Stimulated activated CD4-positive, alpha-beta T cell treated with anti-CD3 and anti-CD28 coated beads, Interleukin-12 subunit alpha, Interleukin-12 subunit beta, amount 100 ng/mL, for 24 hours (primary cell): Measurements from ENCODE around the gene MME.
"Not testable (repeated sequence)": the region's sequence is repeated elsewhere in the genome, so short reads cannot be mapped to it uniquely, and the experiment has no call there.

Experiments used
- DNase-seq, 2 experiments: peaks; one replicate each; pipeline ENCODE4 v3.0.0-alpha.2; 2020; ENCODE audit warnings: low read depth in 2 of 2

Gene MME

DNA sequence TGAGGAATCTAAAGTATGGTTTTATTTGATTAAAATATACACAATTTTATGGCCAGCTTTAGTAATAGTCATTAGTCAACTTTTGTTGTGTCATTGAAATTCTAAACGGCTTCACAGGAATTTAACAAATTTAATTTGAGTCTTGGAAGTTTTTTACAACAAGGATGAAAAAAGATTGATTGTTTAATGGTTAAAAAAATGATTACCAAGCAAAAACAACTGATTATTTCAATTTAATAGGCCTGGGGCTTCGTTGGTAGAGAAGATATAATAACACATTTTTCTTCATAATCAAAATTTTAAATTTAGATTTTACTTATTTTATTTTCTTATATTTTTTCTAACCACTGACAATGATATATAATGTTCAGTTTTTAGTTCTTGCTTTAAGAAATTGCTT is 4.4 kb downstream of the MME start:
- DNase-seq, result no peak

DNA sequence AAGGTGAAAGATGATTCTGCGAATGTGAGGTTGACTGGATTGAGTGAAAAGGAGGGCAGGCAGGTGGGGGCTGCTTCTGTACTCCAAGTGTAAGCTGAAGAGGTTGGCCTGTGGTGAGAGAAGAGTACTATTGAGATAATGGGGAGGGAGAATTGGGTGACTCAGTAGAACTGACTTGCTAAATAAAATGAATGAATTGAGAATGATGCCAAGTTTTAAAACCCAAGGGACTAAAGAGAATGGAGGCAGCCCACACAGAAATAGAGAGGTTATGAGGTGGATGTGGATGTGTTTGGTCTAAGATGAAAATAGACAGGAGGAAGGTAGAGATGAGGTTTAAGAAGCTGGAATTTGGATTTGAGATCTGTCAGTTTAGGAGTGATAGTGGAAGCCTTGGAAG is 5.9 kb downstream of the MME start:
- no peak for DNase-seq

DNA sequence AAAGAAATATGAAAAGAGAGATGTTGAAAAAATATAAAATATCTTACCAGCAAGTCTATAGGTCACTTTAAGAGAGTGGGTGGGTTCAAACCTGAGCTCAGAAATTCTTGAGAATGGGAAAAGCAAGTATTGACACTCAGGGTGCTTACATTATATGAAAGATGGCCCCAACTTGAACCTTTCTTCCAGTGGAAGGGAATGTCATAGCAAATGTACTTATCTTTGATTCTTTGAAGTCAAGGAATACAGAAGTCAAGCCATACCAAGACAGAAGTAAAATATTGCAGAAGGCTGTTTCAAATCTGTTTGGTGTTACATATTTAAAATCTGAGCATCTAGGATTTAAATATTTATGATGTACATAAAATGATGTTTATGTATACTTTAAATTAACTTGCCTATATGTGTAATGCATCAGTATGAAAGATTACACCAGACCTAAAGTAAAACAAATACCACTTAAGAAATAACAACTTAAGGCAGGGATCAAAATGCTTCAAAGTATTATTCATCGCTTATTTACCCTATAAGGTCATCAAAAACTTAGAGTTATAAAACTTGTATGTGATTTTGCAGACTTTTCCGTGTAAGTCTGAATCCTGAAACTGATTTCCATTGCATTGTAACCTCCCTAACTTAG is 8.7 kb downstream of the MME start:
- no peak for DNase-seq

DNA sequence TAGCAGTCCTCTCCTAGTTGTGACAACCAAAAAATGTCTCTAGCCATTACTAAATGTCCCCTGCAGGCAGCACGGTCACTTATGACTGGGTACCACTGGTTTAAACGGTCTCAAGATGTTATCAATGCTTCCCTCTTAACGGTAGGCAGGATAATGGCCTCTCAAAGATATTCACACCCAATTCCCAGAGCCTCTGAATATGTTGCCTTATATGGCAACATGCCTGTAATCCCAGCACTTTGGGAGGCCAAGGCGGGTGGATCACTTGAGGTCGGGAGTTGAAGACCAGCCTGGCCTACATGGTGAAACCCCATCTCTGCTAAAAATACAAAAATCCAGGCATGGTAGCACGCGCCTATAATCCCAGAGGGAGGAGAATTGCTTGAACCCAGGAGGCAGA is 9.4 kb downstream of the MME start:
- no peak for DNase-seq

DNA sequence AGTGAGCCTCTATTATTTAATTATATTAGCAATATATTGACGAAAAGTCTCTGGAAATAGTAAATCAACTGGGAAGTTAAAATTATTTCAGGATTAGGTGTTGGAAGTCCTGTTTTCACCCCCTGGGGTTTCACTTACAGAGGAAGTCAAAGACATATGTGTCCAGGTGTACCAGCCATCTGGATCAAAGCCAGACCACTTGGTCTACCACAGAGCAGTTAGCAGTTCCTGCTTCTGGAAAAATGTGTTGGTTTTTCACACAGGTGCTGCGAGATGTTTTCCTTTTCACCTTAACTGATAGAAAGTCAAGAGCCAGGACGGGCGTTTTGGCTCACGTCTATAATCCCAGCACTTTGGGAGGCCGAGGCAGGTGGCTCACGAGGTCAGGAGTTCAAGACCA is 13.1 kb downstream of the MME start:
- no peak for DNase-seq

DNA sequence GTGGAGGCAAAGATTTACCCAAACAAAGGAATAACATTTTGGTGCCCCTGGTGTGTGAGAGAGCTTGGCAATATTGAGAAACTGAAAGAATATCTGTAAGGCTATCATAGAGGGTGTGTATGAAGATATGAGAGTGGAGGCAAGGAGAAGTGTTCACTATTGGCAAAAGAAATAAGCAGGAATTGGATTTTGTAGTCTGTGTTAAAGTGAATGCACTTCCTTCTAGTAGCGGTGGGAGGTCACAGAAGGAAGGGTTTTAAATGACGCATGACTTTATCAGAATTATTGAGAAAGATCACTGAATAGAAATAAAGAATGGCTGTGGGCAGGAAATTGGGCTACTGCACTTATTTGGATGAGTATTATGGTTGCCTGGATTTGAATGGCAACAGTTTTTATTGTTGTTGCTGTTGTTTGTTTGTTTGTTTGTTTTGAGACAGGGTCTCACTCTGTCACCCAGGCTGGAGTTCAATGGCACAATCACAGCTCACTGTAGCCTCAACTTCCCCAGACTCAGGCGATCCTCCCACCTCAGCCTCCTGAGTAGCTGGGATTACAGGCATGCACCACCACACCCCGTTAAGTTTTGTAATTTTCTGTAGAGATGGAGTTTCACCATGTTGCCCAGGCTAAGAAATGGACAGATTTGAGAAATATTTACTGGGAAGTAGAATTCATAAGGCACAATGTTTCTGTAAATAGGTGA is 16.3 kb downstream of the MME start:
- DNase-seq, result no peak

DNA sequence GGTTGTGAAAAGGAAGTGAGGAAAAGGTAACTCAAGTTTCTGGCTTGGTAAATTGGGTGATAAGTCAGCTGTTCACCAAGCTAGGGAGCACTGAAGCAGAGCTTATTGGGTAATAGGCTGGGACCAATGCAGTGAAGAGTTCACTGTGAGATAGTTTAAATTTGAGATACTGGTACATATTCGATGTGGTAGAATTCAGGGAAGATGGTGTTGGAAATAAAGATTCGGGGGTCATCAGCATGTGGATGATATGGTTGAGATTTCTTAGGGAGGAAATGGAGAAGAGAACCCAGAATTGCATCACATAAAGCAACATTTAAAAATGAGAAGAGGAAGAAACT is 16.9 kb downstream of the MME start:
- no peak for DNase-seq

DNA sequence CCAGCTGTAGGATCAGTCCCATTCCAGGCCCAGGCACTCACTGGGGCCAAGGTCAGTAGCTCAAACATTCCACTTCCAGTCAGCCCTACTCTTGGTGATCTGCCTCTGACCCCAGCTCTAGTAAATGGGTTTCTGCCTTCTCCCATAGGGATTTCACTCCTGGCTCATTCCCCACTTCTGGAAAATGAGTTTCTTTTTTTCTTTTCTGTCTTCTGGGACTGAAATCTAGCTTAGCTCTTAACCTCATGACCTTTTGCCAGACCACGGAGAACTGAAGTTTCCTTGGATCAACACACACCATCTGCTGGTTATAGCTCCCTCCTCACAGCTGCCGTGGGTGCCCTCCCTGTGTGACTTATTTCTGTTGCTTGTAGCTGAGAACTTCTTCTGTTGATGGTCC is 21.3 kb downstream of the MME start:
- DNase-seq, result no peak

DNA sequence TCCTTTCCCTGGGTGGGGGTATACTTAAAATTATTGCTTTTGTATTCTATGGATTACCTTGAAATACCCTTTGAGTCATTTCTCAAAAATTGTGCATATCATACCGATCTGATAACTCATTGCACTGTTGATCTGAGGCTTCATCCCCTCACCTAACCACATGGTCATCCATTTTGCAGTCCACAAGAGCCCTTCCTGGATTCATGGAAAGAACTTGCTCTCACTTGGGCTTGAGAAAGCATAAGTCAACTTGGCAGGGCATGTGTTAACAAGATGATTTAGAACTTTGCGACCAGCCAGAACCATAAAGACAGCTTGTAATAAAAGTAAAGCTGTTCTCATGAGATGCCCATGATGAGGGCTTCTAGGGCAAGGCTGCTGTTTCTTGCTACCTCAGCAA is 22.2 kb downstream of the MME start:
- no peak for DNase-seq

DNA sequence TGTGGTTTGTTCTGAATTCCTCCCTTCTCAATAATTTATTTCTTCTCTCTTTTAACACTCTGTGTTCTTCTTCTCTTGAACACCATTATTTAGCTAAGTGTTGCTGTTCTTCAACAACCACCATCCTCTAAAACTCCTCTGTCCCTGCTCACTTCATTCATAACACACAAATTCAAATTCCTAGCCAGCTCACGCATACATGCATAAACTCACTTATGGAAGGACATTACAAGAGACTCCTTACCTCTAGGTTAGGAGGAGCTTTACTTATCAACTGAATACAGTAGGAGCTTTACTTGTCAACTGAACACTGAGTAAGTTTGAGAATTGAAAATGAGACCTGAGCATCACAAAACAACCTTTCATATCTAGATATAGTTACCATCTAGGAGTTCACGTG is 23.6 kb downstream of the MME start:
- no peak for DNase-seq

DNA sequence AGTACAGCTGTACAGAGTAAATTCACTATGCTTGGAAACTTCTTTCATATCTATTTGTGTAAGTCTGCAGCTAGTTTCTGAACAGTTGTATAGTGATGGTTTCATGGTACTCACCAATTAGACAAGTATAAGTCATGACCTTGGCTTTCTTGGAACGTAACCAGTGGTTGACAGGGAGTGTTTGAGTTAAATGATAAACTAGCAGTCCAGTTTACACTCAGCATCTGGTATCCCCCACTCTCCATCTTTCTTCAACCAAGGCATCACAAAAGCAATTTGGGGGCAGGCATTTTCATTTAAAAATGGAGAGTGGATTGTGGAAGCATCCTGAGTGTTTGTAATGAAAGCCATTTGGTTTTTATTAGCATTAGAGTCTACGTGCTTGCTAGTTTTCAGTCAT is 26.0 kb downstream of the MME start:
- no peak for DNase-seq

DNA sequence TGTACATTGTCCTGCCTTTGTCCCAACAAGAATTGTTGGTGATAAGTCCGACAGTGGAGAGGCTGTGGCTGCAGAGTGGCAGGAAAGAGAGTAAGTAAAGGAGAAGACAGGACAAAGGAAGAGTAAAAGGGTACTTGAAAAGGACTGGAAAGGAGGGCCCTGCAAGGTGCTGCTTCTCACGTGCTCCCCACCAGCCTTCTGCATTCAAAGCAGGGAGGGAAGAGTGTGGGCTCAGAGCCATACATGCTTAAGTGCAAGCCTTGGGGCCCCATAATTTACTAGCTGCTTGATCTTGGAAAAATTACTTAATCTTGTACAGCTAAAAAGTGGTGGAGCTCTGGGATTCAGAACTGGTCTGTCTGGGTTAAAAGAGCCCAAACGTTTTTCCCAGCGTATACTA is 29.9 kb downstream of the MME start:
- no peak for DNase-seq

DNA sequence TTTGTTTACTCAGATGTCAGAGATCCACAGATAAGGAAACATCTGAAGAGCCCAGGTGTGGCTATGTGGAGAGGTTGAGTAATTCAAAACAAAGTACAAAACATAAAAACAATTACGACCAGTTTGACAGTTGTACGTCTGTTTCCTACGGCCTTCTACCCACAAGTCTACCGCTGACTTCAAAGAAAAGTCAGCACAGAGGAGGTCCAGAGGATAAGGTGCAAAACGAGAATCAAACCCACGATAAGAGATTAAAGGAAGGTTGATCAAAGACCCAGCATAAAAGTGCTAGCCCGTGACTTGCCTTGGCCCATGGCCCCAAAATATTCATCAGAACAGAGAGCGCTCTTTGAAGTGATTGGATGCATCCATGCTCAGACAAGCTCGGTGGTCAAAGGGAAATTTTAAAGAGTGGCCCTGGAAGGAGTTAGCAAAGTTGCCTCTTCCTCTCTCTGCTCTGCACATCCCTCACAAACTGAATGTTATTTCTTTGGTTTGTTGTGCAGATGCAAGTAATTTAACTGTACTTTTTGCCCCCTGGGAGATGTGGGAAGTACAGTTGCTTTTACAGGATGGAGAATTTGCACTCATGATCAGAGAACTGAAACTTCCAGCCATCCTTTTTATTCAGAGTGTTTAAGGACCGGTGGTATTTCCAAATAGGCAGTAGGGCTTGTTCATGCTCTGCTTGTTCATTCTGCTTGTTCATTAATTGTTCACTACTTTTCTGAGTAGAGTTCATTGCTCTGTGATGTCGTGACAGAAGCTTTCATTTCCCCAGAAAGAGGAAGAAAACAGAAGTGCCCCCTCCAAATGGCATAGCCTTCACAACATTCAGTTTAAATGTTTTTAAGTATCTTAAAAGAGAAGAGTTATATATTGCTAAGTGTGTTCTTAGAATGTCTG is 31.1 kb downstream of the MME start:
- no peak for DNase-seq

DNA sequence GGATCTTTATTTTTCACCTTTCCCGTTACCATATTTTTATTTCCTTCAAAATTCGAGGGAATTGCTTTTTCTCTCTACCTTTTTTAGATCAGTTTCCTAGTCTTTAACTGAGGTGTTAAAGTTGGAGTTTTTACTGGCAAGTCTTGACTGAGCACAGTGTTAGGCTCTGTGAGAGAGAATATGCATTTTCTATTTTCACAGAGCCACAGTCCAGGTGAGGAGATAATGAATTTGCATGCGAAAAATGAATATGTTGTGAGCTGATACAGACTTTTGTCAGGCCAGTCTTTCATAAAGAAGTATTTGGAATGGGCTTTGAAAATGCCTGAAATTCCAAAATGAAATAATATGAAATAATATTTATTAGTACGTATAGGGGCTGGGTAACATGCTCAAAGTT is 31.9 kb downstream of the MME start:
- DNase-seq, result no peak

DNA sequence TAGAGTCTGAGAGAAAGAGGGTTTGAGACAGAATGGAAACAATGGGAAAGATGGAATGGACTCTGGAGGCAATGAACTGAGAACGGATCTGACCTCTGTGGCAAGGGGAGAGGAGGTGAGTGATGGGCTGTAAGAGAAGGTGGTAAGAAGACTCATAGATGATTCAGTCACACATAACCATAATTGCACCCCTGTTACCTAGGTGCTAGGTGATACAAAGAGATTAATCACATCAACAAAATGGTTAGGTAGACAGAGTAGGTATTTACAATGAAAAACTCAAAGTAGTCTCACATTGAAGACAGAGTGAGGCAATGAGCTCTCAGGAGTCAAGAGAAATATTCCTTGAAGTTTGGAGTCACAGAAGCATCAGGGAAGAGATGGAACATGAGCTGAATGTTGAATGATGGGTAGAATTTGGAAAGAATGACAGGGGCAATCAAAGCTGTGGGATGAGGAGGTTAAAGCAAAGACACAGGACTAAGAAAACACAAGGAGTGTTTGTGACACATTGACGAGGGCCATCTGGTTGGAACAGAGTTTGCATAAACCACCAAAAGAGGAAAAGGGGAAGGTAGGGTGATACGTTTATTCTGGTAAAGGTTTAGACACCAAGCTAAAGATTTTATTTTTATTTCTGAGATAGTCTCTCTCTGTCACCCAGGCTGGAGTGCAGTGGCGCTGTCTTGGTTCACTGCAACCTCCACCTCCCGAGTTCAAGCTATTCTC is 32.7 kb downstream of the MME start:
- no peak for DNase-seq

DNA sequence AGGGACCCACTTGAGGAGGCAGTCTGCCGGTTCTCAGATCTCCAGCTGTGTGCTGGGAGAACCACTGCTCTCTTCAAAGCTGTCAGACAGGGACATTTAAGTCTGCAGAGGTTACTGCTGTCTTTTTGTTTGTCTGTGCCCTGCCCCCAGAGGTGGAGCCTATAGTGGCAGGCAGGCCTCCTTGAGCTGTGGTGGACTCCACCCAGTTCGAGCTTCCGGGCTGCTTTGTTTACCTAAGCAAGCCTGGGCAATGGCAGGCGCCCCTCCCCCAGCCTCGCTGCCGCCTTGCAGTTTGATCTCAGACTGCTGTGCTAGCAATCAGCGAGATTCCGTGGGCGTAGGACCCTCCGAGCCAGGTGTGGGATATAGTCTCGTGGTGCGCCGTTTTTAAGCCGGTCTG is 44.6 kb downstream of the MME start:
- not testable (repeated sequence) for DNase-seq

DNA sequence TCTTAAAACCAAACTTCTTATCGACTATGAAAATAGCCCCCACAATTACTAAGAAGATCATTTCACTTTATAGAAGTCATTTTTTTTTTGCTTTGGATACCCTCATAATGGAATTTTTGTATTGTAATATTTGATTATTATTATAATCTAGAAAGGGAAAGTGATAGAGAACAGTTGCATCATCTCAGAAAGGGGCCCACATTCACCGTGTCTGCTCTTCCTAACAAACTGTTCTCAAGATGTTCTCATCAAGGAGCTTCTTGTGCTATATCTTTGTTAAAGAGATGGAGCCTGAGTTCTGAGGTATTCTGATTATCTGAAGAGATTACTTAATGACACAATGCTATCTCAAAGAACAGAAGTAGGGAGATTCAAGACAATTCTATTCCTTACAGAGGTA is 49.3 kb downstream of the MME start:
- DNase-seq, result no peak

DNA sequence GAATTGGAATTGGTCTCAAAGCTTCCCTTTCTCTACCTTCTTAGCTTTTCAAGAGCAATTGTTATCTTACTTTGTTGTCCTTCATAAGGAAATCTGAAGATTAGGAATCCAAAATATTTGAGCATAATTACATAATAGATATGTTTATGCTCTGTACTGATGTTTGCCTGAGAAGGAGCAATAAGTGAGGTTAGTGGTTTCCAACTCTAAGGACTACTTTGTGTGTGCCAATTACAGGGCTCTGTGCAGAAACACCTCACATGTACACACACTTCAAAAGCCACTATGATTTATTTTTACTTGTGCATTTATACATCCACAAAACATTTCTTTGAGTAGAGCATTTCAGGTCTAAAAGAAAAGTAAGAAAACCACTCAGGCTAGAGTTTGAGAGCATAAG is 49.9 kb downstream of the MME start:
- no peak for DNase-seq

DNA sequence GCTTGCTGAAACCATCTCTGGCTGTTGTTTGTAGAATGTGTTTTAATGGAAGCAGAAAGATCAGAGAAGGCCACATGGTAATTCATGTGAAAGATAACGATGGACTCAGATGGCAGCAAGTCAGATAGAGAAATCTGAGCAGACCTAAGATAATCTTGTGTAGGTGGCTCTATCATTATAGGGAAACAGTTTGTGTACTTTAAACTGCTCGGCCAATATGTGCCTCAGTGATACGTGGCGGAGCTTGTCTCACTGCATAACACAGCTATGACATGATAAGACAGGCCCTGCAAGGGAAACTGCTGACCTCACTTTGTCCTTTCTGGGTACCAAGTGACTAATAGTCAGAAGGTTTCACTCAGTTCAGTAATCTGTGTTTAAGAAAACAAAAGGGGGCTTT is 51.0 kb downstream of the MME start:
- no peak for DNase-seq

DNA sequence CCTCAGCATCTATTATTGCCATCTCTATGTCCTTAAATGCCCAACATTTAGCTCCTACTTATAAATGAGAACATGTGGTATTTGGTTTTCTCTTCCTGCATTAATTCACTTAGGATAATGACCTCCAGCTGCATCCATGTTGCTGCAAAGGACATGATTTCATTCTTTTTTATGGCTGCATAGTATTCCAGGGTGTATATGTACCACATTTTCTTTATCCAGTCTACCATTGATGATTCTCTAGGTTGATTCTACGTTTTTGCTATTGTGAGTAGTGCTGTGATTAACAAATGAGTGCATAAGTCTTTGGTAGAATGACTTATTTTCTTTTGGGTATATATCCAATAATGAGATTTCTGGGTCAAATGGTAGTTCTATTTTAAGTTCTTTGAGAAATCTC is 54.2 kb downstream of the MME start:
- DNase-seq, result not testable (repeated sequence)

DNA sequence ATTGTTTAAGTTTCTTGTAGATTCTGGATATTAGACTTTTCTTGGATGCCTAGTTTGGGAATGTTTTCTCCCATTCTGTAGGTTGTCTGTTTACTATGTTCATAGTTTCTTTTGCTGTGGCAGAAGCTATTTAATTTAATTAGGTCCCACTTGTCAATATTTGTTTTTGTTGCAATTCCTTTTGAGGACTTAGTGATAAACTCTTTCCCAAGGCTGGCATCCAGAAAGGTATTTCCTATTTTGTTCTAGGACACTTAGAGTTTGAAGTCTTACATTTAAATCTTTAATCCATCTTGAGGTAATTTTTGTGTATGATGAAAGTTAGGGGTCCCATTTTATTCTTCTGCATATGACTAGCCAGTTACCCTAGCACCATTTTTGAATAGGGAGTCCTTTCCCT is 54.9 kb downstream of the MME start:
- DNase-seq, result no peak

DNA sequence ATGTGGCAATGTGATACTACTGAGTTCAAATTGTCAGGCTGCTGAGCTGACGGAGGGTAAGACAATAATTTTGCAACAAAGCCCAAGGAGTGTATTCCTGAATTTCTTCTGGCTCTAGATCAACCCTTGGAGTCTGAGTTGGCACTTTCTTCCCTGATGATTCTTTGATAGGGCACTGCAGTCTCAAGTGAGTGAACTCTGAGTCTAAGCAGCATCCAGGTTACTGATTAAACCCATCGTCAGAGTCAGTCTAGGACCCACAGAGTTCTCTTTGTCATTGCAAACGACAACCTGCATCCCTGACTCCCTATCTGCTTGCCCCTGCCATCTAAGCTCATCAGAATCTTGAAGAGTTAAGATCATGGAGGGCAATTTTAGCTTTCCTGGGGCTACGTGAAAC is 58.6 kb downstream of the MME start:
- DNase-seq, result no peak
